Stimulated activated CD4-positive, alpha-beta T cell treated with anti-CD3 and anti-CD28 coated beads, Interleukin-4, amount 100 ng/mL, for 4 hours (primary cell): ENCODE data around the gene HERPUD1.
"Not testable (repeated sequence)": the region's sequence is repeated elsewhere in the genome, so short reads cannot be mapped to it uniquely, and the experiment has no call there.

ENCODE experiments used
- DNase-seq, 2 experiments: peaks; one replicate each; pipeline ENCODE4 v3.0.0-alpha.2; 2020

HERPUD1 gene

GRCh38 chr16:56983211-56983751, 51.3 kb downstream of the HERPUD1 start:
- DNase-seq = no peak

GRCh38 chr16:56984639-56985038, 52.7 kb downstream of the HERPUD1 start:
- peak in 1 of 2 experiments; percentile 40 for DNase-seq

- DNase-seq = no peak
These were observed 53.5 kb downstream of the HERPUD1 start for GRCh38 chr16:56985288-56985961.

GRCh38 chr16:56985962-56986360, 54.0 kb downstream of the HERPUD1 start:
- no peak for DNase-seq

GRCh38 chr16:56986361-56986760, 54.4 kb downstream of the HERPUD1 start:
- no peak for DNase-seq

- DNase-seq = not testable (repeated sequence)
These were observed 55.0 kb downstream of the HERPUD1 start for GRCh38 chr16:56986908-56987307.

- DNase-seq = no peak
These were observed 55.8 kb downstream of the HERPUD1 start for GRCh38 chr16:56987692-56988091.

GRCh38 chr16:56988161-56988947, 56.4 kb downstream of the HERPUD1 start:
- no peak for DNase-seq

GRCh38 chr16:56988948-56989945, 57.3 kb downstream of the HERPUD1 start, which contains the start of gene NLRC5:
Gene NLRC5, plus strand, starts transcription at chr16:56989557. Its CDS starts 31,156 bp downstream, at chr16:57020713.
- peak; percentile 93 to 96 for DNase-seq

- DNase-seq = no peak
These were observed 58.0 kb downstream of the HERPUD1 start for GRCh38 chr16:56989988-56990387.

- DNase-seq = no peak
These were observed 58.7 kb downstream of the HERPUD1 start for GRCh38 chr16:56990407-56991286.

GRCh38 chr16:56992431-56992830, 60.5 kb downstream of the HERPUD1 start:
- DNase-seq = not testable (repeated sequence)

GRCh38 chr16:56993204-56993603, 61.3 kb downstream of the HERPUD1 start:
- DNase-seq = no peak

GRCh38 chr16:56994311-56994710, 62.4 kb downstream of the HERPUD1 start:
- DNase-seq = no peak
